Glutamatergic neuron (in vitro differentiated cells): Measurements from ENCODE around the gene PML. TPM values are rescaled to one million over a fixed set of nuclear protein-coding genes. Genes with fewer than 3 reads are reported as not detected.
A peak's percentile ranks its signal among the peaks of the same experiment; 100 is the strongest.
"Not testable (repeated sequence)": the region's sequence is repeated elsewhere in the genome, so short reads cannot be mapped to it uniquely, and the experiment has no call there.

Source experiments
- DNase-seq: peaks from one replicate; pipeline ENCODE4 v3.0.0; 2022
- H3K27ac Mint-ChIP-seq: one replicate; pipeline ENCODE4 v1.8.0; 2020; ENCODE audit warnings: mild to moderate bottlenecking, mixed read lengths, inconsistent platforms; ENCODE audit not compliant: unreplicated experiment
- H3K27me3 Mint-ChIP-seq: one replicate; pipeline ENCODE4 v1.8.0; 2020; ENCODE audit warnings: mild to moderate bottlenecking, moderate library complexity, mixed read lengths, inconsistent platforms; ENCODE audit not compliant: unreplicated experiment
- H3K36me3 Mint-ChIP-seq: one replicate; pipeline ENCODE4 v1.8.0; 2020; ENCODE audit warnings: mild to moderate bottlenecking, mixed read lengths, inconsistent platforms; ENCODE audit not compliant: unreplicated experiment
- H3K4me1 Mint-ChIP-seq: one replicate; pipeline ENCODE4 v1.8.0; 2020; ENCODE audit warnings: mild to moderate bottlenecking, low read depth, mixed read lengths, inconsistent platforms; ENCODE audit not compliant: unreplicated experiment
- H3K4me3 Mint-ChIP-seq: one replicate; pipeline ENCODE4 v1.8.0; 2020; ENCODE audit warnings: mild to moderate bottlenecking, mixed read lengths, inconsistent platforms; ENCODE audit not compliant: unreplicated experiment
- H3K9me3 Mint-ChIP-seq: one replicate; pipeline ENCODE4 v1.8.0; 2020; ENCODE audit warnings: mild to moderate bottlenecking, moderate library complexity, mixed read lengths, inconsistent platforms; ENCODE audit not compliant: unreplicated experiment
- total RNA-seq: library from RNA; stranded (reverse); fragmentation: NEBNext Ultra II Directional; extraction: Animal tissue kit (Norgen Biotek cat#: 25700); gene quantifications from one replicate; pipeline ENCODE4 v1.2.1, GENCODE V29; 2021; ENCODE audit not compliant: unreplicated experiment
- TF ChIP-seq, protein P1 (sequence below): fragments of 200-600 bp; sonication (generic); IDR thresholded peaks from one replicate; pipeline ENCODE4 v1.5.0; 2021; ENCODE audit not compliant: partially characterized antibody, unreplicated experiment

The PML gene
- total RNA-seq, 1 donor from 2014 or later = 27.6 TPM

DNA sequence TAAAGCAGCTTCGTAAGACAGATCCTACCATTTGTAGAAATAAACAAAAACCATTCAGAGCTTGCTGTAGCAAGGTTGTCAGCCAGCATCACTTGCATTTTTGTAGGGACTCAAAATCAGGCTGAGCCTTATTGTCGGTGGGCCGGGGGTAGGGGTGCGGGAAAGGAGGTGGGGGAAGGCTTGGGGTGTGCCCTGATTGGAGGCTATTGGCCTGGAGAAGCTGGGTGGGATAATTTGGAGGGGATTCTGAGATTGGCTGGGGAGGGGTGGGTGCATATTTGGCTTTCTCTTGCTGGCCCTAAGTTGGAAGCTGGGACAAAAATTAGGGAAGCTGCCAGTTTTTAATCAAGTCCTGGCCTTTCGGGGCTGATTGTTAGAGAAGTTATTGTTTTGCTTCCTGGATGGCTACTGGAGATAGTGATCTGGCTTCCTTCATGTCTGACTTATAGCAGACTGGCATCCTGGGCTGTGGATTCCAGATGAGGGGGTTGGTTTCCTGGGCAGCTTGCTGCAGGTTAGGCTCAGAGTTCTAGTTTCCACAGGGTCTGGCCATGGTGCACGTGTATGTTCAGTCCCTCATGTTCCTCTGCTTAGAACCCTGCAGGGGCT, 25.3 kb upstream of the PML start:
- peaks cover 1% of the 10 kb centered on the region for H3K27me3 Mint-ChIP-seq
- no peak for DNase-seq
- peaks cover 21% of the 10 kb centered on the region for H3K4me1 Mint-ChIP-seq
- H3K27ac Mint-ChIP-seq = no peak overlapping the region
- peaks cover under 1% of the 10 kb centered on the region for H3K36me3 Mint-ChIP-seq
- TF ChIP-seq, protein P1, sequence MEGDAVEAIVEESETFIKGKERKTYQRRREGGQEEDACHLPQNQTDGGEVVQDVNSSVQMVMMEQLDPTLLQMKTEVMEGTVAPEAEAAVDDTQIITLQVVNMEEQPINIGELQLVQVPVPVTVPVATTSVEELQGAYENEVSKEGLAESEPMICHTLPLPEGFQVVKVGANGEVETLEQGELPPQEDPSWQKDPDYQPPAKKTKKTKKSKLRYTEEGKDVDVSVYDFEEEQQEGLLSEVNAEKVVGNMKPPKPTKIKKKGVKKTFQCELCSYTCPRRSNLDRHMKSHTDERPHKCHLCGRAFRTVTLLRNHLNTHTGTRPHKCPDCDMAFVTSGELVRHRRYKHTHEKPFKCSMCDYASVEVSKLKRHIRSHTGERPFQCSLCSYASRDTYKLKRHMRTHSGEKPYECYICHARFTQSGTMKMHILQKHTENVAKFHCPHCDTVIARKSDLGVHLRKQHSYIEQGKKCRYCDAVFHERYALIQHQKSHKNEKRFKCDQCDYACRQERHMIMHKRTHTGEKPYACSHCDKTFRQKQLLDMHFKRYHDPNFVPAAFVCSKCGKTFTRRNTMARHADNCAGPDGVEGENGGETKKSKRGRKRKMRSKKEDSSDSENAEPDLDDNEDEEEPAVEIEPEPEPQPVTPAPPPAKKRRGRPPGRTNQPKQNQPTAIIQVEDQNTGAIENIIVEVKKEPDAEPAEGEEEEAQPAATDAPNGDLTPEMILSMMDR = no peak
- H3K4me3 Mint-ChIP-seq = no peak overlapping the region
- H3K9me3 Mint-ChIP-seq = no peaks in the 10 kb centered on the region

DNA sequence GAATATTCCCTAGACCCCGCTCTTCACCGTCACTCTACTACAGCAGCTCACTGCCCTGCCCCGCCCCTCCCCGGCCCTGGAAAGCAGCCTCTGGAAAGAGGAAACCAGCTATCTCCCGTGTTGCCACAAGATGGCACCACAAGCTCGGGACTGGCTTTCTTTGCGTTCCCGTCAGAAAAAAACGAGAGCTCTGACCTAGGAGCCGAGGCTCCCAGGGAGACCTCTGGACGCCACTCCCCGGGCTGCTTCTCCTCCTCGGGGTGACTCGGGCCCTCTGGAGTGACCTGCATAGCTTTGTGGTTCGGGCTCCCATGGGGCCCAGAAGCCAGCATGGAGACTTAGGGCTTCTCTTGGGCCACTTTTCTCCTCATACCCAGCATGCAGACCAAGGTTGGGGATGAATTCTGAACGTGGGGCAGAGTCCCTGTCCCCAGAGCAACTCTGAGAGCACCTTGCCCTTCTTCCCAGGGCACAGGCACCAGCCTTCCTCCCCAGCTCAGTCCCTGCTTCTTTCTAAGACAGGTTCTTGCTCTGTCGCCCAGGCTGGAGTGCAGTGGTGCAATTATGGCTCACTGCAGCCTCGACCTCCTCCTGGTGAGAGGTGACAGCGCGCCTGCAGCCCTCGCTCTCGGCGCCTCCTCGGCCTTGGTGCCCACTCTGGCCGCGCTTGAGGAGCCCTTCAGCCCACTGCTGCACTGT, 21.4 kb upstream of the PML start:
- peaks cover 5% of the 10 kb centered on the region for H3K36me3 Mint-ChIP-seq
- H3K9me3 Mint-ChIP-seq = no peaks in the 10 kb centered on the region
- peak overlapping the region; percentile 78 for H3K4me3 Mint-ChIP-seq
- H3K4me1 Mint-ChIP-seq = peaks cover 6% of the 10 kb centered on the region
- DNase-seq = peak; percentile 92
- H3K27ac Mint-ChIP-seq = no peak overlapping the region
- TF ChIP-seq, protein P1 = peak; percentile 56
- H3K27me3 Mint-ChIP-seq = peaks cover 1% of the 10 kb centered on the region

DNA sequence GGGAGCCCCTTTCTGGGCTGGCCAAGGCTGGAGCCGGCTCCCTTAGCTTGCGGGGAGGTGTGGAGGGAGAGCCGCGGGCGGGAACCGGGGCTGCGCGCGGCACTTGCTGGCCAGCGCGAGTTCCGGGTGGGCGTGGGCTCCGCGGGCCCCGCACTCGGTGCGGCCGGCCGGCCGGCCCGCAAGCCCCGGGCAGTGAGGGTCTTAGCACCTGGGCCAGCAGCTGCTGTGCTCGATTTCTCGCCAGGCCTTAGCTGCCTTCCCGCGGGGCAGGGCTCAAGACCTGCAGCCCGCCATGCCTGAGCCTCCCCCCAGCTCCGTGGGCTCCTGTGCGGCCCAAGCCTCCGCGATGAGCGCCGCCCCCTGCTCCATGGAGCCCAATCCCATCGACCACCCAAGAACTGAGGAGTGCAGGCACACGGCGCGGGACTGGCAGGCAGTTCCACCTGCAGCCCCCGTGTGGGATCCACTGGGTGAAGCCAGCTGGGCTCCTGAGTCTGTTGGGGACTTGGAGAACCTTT, 20.8 kb upstream of the PML start:
- not testable (repeated sequence) for H3K27me3 Mint-ChIP-seq, H3K9me3 Mint-ChIP-seq, DNase-seq, H3K27ac Mint-ChIP-seq, H3K4me3 Mint-ChIP-seq, H3K4me1 Mint-ChIP-seq, H3K36me3 Mint-ChIP-seq

DNA sequence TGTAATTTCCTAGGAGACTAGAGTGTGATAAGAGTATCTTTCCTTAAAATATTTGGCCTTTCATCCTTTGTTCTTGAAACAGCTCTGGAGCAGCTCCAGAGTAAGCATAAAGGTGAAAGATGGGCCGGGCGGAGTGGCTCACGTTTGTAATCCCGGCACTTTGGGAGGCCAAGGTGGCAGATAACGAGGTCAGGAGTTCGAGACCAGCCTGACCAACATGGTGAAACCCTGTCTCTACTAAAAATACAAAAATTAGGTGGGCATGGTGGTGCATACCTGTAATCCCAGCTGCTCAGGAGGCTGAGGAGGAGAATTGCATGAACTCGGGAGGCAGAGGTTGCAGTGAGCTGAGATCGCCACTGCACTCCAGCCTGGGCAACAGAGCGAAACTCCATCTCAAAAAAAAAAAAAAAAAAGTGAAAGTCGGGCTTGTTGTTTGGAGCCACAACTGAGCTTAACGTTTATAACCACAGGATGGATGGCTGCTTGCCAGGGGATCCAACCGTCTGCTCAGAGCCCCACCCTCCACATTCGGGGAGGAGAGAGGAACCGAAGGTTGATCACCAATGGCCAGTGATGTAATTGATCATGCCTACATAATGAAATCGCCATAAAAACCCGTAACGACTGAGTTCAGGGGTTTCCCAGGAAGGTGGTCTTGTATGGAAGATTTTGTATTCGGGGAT, 18.9 kb upstream of the PML start:
- not testable (repeated sequence) for H3K36me3 Mint-ChIP-seq, H3K27me3 Mint-ChIP-seq, H3K9me3 Mint-ChIP-seq, H3K27ac Mint-ChIP-seq, H3K4me1 Mint-ChIP-seq, DNase-seq, H3K4me3 Mint-ChIP-seq

DNA sequence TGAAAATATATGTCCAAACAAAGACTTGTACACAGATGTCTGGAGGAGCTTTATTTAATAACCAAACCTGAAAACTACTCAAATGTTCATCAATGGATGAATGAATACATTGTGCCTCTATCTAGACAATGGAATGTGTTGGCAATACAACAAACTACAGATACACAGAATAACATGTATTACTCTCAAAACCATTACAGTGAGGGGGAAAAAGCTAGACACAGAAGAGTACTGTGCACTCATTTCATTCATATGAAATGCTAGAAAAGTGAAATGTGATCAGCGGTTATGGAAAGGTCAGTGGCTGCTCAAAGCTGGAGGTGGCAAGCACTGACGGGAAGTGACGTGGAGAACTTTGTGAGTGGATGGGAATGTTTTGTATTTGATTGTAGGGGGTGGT, 15.6 kb upstream of the PML start:
- Mint-ChIP-seq H3K9me3 (no peaks in the 10 kb centered on the region), H3K4me3 (no peak overlapping the region), H3K27me3 (peaks cover 1% of the 10 kb centered on the region), H3K27ac (no peak overlapping the region), H3K4me1 (no peaks in the 10 kb centered on the region), H3K36me3 (peaks cover 5% of the 10 kb centered on the region)
- TF ChIP-seq, protein P1 = no peak
- no peak for DNase-seq

DNA sequence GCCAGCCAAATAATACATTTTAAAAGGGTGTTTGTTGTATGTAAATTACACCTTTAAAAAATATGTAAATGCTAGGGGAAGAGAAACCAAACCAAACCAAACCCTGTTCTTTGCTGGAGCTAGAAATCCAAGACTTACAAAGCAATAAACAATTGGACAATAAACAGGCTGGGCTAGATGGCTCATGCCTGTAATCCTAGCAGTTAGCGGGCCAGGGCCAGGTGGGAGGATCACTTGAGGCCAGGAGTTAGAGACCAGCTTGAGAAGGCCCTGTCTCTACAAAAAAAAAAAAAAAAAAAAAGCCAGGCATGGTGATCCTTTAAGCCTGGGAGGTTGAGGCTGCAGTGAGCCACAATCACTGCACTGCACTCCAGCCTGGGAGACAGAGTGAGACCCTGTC, 14.9 kb upstream of the PML start:
- Mint-ChIP-seq H3K4me3 (no peak overlapping the region), H3K36me3 (peaks cover 6% of the 10 kb centered on the region), H3K27ac (no peak overlapping the region), H3K9me3 (no peaks in the 10 kb centered on the region), H3K27me3 (no peaks in the 10 kb centered on the region), H3K4me1 (no peaks in the 10 kb centered on the region)
- no peak for DNase-seq
- TF ChIP-seq, protein P1 = no peak
